K562 (cell line): ENCODE data around the gene DNAH3.

Experiments used
- BDP1 ChIP-seq: IDR thresholded peaks from 3 replicates; pipeline ENCODE4 v1.6.1; 2011; ENCODE audit not compliant: insufficient read length, insufficient read depth
- CTCF ChIP-seq, 3 experiments: IDR thresholded peaks in 2 of 3; conservative IDR thresholded peaks in 1 of 3; 2 replicates each; pipeline ENCODE4 v1.5.1; 2011 to 2012; ENCODE audit warnings: low read length in 3 of 3, mild to moderate bottlenecking in 3 of 3, control low read depth in 2 of 3, improper control_type of control experiment in 1 of 3, inconsistent platforms in 1 of 3, low read depth in 1 of 3, mixed read lengths in 1 of 3, moderate library complexity in 1 of 3; ENCODE audit not compliant: insufficient read depth in 2 of 3
- ELK1 ChIP-seq: sonication (generic); formaldehyde crosslinking; IDR thresholded peaks from 2 replicates; pipeline ENCODE4 v1.8.1; 2022; ENCODE audit warnings: missing genetic modification reagents
- EZH2 ChIP-seq: IDR thresholded peaks from 2 replicates; pipeline ENCODE4 v1.6.1; 2012; ENCODE audit warnings: low read depth, mild to moderate bottlenecking, inconsistent platforms, low read length, borderline replicate concordance
- PHF8 ChIP-seq: fragments of 200-600 bp; sonication (generic); IDR thresholded peaks from 2 replicates; pipeline ENCODE4 v1.6.1; 2012; ENCODE audit warnings: mixed run types, mild to moderate bottlenecking, inconsistent platforms, low read length, moderate library complexity, borderline replicate concordance
- PML ChIP-seq: IDR thresholded peaks from 2 replicates; pipeline ENCODE4 v1.6.1; 2012; ENCODE audit warnings: low read length, inconsistent platforms
- POLR2AphosphoS5 ChIP-seq: IDR thresholded peaks from 2 replicates; pipeline ENCODE4 v1.6.1; 2011; ENCODE audit warnings: mild to moderate bottlenecking, low read depth, low read length, moderate library complexity; ENCODE audit not compliant: control insufficient read depth, insufficient read depth
- POU5F1 ChIP-seq: fragments of 150-350 bp; IDR thresholded peaks from 2 replicates; pipeline ENCODE4 v1.6.1; 2014; ENCODE audit warnings: borderline replicate concordance, low read length, low read depth, mild to moderate bottlenecking; ENCODE audit not compliant: partially characterized antibody
- SREBF1 ChIP-seq: fragments of 150-350 bp; IDR thresholded peaks from 2 replicates; pipeline ENCODE4 v1.6.1; 2014; ENCODE audit warnings: antibody characterized with exemption, low read depth, low read length, borderline replicate concordance
- TARDBP ChIP-seq: fragments of 450-650 bp; IDR thresholded peaks from 2 replicates; pipeline ENCODE4 v1.6.1; 2016
- ZBTB7A ChIP-seq: IDR thresholded peaks from 2 replicates; pipeline ENCODE4 v1.6.1; 2011; ENCODE audit warnings: low read depth, mild to moderate bottlenecking, low read length, moderate library complexity, borderline replicate concordance; ENCODE audit not compliant: control insufficient read depth
- ZNF561 ChIP-seq: fragments of 450-650 bp; formaldehyde crosslinking; conservative IDR thresholded peaks from 2 replicates; pipeline ENCODE4 v1.4.0; 2020; ENCODE audit warnings: mild to moderate bottlenecking, moderate library complexity
- TF ChIP-seq, protein P1 (sequence below), 2 experiments: fragments of 450-650 bp; formaldehyde crosslinking in 1 of 2; IDR thresholded peaks; 2 replicates each; pipeline versions ENCODE4 v1.4.0 to v1.6.1; 2014 to 2020; ENCODE audit warnings: mild to moderate bottlenecking in 2 of 2, borderline replicate concordance in 1 of 2, low read depth in 1 of 2
- TF ChIP-seq, protein P2 (sequence below): sonication (generic); formaldehyde crosslinking; IDR thresholded peaks from 2 replicates; pipeline ENCODE4 v1.8.1; 2023; ENCODE audit warnings: mild to moderate bottlenecking, missing genetic modification reagents

GRCh38 chr16:20925751-20926150, 224.9 kb downstream of the DNAH3 start:
- no peak for TF ChIP-seq POU5F1
- TF ChIP-seq CTCF (IDR thresholded peaks at IDR 0.05 in 2 of 3, conservative IDR thresholded peaks at IDR 0.05 in 1 of 3; ENCODE audit: insufficient read depth in 2 of 3, low read depth in 1 of 3, low read length in 3 of 3): no peak
- TF ChIP-seq, protein P1, sequence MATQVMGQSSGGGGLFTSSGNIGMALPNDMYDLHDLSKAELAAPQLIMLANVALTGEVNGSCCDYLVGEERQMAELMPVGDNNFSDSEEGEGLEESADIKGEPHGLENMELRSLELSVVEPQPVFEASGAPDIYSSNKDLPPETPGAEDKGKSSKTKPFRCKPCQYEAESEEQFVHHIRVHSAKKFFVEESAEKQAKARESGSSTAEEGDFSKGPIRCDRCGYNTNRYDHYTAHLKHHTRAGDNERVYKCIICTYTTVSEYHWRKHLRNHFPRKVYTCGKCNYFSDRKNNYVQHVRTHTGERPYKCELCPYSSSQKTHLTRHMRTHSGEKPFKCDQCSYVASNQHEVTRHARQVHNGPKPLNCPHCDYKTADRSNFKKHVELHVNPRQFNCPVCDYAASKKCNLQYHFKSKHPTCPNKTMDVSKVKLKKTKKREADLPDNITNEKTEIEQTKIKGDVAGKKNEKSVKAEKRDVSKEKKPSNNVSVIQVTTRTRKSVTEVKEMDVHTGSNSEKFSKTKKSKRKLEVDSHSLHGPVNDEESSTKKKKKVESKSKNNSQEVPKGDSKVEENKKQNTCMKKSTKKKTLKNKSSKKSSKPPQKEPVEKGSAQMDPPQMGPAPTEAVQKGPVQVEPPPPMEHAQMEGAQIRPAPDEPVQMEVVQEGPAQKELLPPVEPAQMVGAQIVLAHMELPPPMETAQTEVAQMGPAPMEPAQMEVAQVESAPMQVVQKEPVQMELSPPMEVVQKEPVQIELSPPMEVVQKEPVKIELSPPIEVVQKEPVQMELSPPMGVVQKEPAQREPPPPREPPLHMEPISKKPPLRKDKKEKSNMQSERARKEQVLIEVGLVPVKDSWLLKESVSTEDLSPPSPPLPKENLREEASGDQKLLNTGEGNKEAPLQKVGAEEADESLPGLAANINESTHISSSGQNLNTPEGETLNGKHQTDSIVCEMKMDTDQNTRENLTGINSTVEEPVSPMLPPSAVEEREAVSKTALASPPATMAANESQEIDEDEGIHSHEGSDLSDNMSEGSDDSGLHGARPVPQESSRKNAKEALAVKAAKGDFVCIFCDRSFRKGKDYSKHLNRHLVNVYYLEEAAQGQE (IDR thresholded peaks at IDR 0.05; ENCODE audit: borderline replicate concordance): no peak
- TF ChIP-seq, protein P1 (CRISPR knock-in tag; IDR thresholded peaks at IDR 0.05; ENCODE audit: low read depth): no peak
- no peak for TF ChIP-seq SREBF1
- no peak for TF ChIP-seq POLR2AphosphoS5
- no peak for TF ChIP-seq TARDBP
- TF ChIP-seq EZH2: no peak
- no peak for TF ChIP-seq BDP1
- no peak for TF ChIP-seq PHF8
- TF ChIP-seq ZNF561 (CRISPR knock-in tag): no peak
- TF ChIP-seq ELK1 (CRISPR knock-in tag): no peak
- TF ChIP-seq, protein P2, sequence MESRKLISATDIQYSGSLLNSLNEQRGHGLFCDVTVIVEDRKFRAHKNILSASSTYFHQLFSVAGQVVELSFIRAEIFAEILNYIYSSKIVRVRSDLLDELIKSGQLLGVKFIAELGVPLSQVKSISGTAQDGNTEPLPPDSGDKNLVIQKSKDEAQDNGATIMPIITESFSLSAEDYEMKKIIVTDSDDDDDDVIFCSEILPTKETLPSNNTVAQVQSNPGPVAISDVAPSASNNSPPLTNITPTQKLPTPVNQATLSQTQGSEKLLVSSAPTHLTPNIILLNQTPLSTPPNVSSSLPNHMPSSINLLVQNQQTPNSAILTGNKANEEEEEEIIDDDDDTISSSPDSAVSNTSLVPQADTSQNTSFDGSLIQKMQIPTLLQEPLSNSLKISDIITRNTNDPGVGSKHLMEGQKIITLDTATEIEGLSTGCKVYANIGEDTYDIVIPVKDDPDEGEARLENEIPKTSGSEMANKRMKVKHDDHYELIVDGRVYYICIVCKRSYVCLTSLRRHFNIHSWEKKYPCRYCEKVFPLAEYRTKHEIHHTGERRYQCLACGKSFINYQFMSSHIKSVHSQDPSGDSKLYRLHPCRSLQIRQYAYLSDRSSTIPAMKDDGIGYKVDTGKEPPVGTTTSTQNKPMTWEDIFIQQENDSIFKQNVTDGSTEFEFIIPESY (CRISPR knock-in tag): no peak
- TF ChIP-seq ZBTB7A: no peak
- TF ChIP-seq PML: no peak
